SK-N-MC (cell line): Measurements from ENCODE around the gene SLC17A1.

Source experiments
- DNase-seq: peaks from one replicate; pipeline ENCODE4 v3.0.0-alpha.2; 2011; ENCODE audit warnings: low read depth, low spot score
- H3K27ac ChIP-seq: fragments of 200-600 bp; sonication (generic); 2 replicates; pipeline ENCODE4 v1.5.1; 2016; ENCODE audit warnings: mixed run types
- H3K36me3 ChIP-seq: fragments of 200-600 bp; sonication (generic); 2 replicates; pipeline ENCODE4 v1.6.1; 2017; ENCODE audit warnings: antibody characterized with exemption, low read length, mixed read lengths; ENCODE audit not compliant: insufficient read depth
- H3K4me3 ChIP-seq: fragments of 200-600 bp; sonication (generic); 2 replicates; pipeline ENCODE4 v1.5.1; 2016
- H3K9ac ChIP-seq: fragments of 200-600 bp; sonication (generic); 2 replicates; pipeline ENCODE4 v1.8.0; 2017; ENCODE audit warnings: mixed run types, mixed read lengths; ENCODE audit not compliant: insufficient read length
- H3K9me3 ChIP-seq: fragments of 200-600 bp; sonication (generic); 2 replicates; pipeline ENCODE4 v1.6.1; 2017; ENCODE audit warnings: low read depth, mild to moderate bottlenecking, antibody characterized with exemption, low read length, moderate library complexity, mixed read lengths
- EZH2 ChIP-seq: fragments of 200-600 bp; sonication (generic); IDR thresholded peaks from one replicate; pipeline ENCODE4 v1.6.1; 2017; ENCODE audit warnings: antibody characterized with exemption
- FOXP2 ChIP-seq: optimal IDR thresholded peaks from 2 replicates; pipeline ENCODE3; 2011; ENCODE audit warnings: mild to moderate bottlenecking, moderate library complexity; ENCODE audit not compliant: insufficient read depth; ENCODE audit errors: extremely low read length, control extremely low read depth
- POLR2AphosphoS5 ChIP-seq: IDR thresholded peaks from 2 replicates; pipeline ENCODE4 v1.6.1; 2012; ENCODE audit warnings: mild to moderate bottlenecking, low read depth, low read length, borderline replicate concordance

SLC17A1 gene

GRCh38 chr6:25747477-25747876 is 84.4 kb downstream of the SLC17A1 start:
- DNase-seq: no peak
- Histone ChIP-seq H3K4me3 (no peak overlapping the region), H3K27ac (no peak overlapping the region), H3K36me3 (no peaks in the 10 kb centered on the region), H3K9me3 (no peaks in the 10 kb centered on the region), H3K9ac (no peak overlapping the region)
- TF ChIP-seq POLR2AphosphoS5 (no peak), EZH2 (no peak), FOXP2 (no peak)

GRCh38 chr6:25746968-25747367 is 84.9 kb downstream of the SLC17A1 start:
- H3K4me3 ChIP-seq: no peak overlapping the region
- TF ChIP-seq EZH2: no peak
- TF ChIP-seq POLR2AphosphoS5: no peak
- TF ChIP-seq FOXP2: no peak
- no peak overlapping the region for H3K27ac ChIP-seq
- no peaks in the 10 kb centered on the region for H3K36me3 ChIP-seq
- no peak for DNase-seq
- no peaks in the 10 kb centered on the region for H3K9me3 ChIP-seq
- no peak overlapping the region for H3K9ac ChIP-seq

- no peak for DNase-seq
These were observed 86.0 kb downstream of the SLC17A1 start for GRCh38 chr6:25745836-25746235.

GRCh38 chr6:25743868-25744267 is 88.0 kb downstream of the SLC17A1 start:
- Histone ChIP-seq H3K9me3 (no peaks in the 10 kb centered on the region), H3K27ac (no peak overlapping the region), H3K9ac (no peak overlapping the region), H3K36me3 (no peaks in the 10 kb centered on the region), H3K4me3 (no peak overlapping the region)
- no peak for TF ChIP-seq EZH2
- no peak for TF ChIP-seq FOXP2
- no peak for TF ChIP-seq POLR2AphosphoS5
- DNase-seq: no peak

More at GRCh38 chr6:25745836-25746235, 86.0 kb downstream of the SLC17A1 start:
- no peaks in the 10 kb centered on the region for H3K36me3 ChIP-seq
- H3K9me3 ChIP-seq: no peaks in the 10 kb centered on the region
- H3K27ac ChIP-seq: no peak overlapping the region
- H3K4me3 ChIP-seq: no peak overlapping the region
- no peak overlapping the region for H3K9ac ChIP-seq
- TF ChIP-seq EZH2: no peak
- TF ChIP-seq FOXP2: no peak
- TF ChIP-seq POLR2AphosphoS5: no peak

- TF ChIP-seq FOXP2: no peak
- no peak for TF ChIP-seq EZH2
- no peak for TF ChIP-seq POLR2AphosphoS5
- no peaks in the 10 kb centered on the region for H3K9me3 ChIP-seq
- no peak overlapping the region for H3K9ac ChIP-seq
- no peak overlapping the region for H3K27ac ChIP-seq
- no peak for DNase-seq
- no peak overlapping the region for H3K4me3 ChIP-seq
- no peaks in the 10 kb centered on the region for H3K36me3 ChIP-seq
These were observed 96.6 kb downstream of the SLC17A1 start for GRCh38 chr6:25735261-25735660.
